ENCODE data around the gene DLEC1.
"Not testable (repeated sequence)": the region's sequence is repeated elsewhere in the genome, so short reads cannot be mapped to it uniquely, and the experiment has no call there.

The DLEC1 gene

DNA sequence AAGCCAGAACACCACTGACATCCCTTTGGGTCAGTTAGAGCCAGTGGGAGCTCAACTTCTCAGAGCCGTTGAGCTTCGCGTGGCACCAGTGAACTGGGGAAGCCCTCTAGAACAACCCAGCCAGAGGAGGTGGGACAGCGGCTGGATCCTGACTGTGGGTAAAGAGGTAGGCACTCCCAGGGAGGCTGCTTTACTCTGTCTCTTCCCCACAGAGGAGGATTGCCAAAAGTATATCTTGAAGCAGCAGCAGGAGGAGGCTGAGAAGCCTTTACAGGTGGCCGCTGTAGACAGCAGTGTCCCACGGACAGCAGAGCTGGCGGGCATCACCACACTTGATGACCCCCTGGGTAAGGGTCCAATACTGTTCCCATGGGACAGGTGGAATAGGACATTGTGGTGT lies 100.6 kb downstream of the DLEC1 start:
- DNase-seq, result peak in 1 of 2 experiments; percentile 22

DNA sequence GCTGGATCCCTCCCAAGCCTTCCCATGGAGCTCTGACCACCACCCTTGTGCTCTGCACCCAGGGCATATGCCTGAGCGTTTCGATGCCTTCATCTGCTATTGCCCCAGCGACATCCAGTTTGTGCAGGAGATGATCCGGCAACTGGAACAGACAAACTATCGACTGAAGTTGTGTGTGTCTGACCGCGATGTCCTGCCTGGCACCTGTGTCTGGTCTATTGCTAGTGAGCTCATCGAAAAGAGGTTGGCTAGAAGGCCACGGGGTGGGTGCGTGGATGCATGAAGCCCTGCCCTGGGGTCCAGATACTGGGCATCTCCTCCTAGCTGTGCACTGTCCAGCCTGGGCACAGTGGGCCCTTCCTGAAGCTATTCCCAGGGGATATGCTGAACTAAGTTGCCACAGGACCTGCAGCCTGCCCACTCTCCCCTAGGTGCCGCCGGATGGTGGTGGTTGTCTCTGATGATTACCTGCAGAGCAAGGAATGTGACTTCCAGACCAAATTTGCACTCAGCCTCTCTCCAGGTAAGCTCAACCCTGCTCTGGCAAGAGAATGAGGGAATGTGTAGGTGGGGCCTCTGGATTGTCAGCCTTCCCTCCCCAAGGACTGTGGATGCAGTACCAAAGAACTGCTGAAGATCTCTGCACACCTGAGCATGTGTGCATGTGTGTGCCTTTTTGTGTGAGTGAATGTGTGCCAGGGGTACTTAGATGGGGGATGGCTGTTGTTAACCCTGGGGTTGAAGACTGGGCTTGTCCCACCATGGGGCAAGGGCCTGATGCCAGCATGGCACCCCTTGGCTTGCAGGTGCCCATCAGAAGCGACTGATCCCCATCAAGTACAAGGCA lies 101.5 kb downstream of the DLEC1 start:
- DNase-seq, result peak in 1 of 2 experiments; percentile 18

- peak in 1 of 2 experiments; percentile 8 for DNase-seq
Measured at GRCh38 chr3:38141173-38141951, 102.4 kb downstream of the DLEC1 start.

DNA sequence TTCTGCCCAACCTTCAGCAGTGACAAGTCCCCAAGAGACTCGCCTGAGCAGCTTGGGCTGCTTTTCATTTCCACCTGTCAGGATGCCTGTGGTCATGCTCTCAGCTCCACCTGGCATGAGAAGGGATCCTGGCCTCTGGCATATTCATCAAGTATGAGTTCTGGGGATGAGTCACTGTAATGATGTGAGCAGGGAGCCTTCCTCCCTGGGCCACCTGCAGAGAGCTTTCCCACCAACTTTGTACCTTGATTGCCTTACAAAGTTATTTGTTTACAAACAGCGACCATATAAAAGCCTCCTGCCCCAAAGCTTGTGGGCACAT lies 102.9 kb downstream of the DLEC1 start:
- DNase-seq, result peak in 1 of 2 experiments; percentile 12

- no peak for DNase-seq
Measured at GRCh38 chr3:38142959-38143358, 104.0 kb downstream of the DLEC1 start.

DNA sequence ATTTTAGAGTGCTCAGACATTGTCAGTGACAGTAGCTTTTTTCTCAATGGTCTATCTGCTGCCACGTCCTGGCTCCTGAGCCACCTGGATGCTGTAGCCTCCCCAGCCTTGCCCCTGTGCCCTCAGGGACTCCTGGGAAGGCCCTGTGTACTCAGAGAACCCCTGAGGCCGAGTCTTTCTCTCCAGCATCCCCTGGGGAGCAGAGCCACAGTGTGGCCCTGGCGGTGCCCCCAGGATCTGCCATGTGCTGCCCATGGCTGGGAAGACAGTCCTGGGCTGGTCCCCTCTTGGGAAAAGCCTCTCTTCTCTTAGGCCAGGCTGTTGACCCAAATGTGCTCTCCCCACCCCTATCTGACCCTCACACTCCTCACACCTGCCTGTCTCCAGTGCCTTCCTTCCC lies 104.5 kb downstream of the DLEC1 start:
- no peak for DNase-seq

- DNase-seq, result no peak
Measured at GRCh38 chr3:38146504-38146903, 107.5 kb downstream of the DLEC1 start.

GRCh38 chr3:38147421-38147820 lies 108.4 kb downstream of the DLEC1 start:
- no peak for DNase-seq

DNA sequence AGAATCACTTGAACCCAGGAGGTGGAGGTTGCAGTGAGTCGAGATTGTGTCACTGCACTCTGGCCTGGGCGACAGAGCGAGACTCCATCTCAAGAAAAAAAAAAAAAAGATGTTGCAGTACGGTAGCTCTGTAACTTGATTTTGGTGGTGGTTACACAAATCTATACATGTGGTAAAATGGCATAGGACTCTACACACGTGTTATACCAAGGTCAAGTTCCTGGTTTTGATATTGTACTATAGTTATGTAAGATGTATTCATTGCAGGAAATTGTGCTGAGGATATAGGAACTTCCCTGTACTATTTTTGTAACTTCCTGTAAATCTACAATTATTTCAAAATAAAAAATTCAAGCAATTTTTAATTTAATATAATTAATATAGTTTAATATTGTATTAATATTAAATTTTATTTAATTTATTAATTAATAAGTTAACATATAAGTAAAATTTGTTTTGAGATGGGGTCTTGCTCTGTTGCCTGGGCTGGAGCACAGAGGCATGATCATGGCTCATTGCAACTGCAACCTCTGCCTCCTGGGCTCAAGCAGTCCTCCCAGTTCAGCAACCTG lies 109.4 kb downstream of the DLEC1 start:
- no peak for DNase-seq

- DNase-seq, result no peak
Measured at GRCh38 chr3:38149708-38150107, 110.7 kb downstream of the DLEC1 start.

- no peak for DNase-seq
Measured at GRCh38 chr3:38150780-38151528, 111.9 kb downstream of the DLEC1 start.

- no peak for DNase-seq
Measured at GRCh38 chr3:38151667-38152265, 112.8 kb downstream of the DLEC1 start.

- DNase-seq, result no peak
Measured at GRCh38 chr3:38152609-38153008, 113.6 kb downstream of the DLEC1 start.

DNA sequence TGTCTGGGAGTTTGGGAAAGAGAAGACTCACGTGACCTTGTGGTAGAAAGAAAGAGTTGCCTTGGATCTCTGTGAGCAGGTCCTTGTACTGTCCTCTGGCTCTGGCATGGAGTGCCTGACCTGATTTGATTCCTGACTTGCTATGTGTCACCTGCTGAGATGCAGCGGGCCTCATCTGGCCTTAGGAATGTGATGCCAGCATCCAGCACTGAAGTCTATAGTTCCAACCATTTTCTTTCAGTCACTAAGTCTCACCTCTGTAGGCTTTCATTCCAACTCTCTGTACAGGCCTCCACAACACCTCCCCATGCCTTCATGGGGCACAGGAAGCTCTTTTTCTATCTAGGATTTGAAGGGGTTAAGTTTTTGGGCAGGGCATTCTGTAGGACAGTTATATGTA lies 114.2 kb downstream of the DLEC1 start:
- DNase-seq, result no peak

DNA sequence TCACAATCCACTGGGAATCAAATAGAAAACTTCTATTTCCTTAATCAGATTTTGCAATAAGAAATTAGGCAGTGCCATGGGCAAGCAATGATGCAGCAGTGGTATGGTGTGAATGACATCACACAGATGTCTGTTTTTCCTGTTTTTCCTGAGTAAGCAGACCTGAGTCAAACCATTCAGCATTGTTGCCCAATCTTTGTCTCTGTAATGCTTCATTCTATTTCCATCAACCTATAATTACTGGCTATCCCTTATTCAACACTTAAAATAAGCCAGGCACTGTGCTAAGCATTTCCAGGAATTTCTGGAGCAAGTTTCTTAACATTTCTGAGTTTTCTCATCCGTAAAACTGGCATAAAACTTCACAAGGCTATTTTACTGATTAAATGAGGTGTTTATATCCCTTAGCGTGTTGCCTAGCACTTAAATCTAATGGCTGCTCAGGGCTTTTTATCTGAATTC lies 115.1 kb downstream of the DLEC1 start:
- no peak for DNase-seq

- DNase-seq, result no peak
Measured at GRCh38 chr3:38154625-38155255, 115.7 kb downstream of the DLEC1 start.

- DNase-seq, result no peak
Measured at GRCh38 chr3:38155825-38156224, 116.8 kb downstream of the DLEC1 start.

- DNase-seq, result no peak
Measured at GRCh38 chr3:38157117-38157516, 118.1 kb downstream of the DLEC1 start.

DNA sequence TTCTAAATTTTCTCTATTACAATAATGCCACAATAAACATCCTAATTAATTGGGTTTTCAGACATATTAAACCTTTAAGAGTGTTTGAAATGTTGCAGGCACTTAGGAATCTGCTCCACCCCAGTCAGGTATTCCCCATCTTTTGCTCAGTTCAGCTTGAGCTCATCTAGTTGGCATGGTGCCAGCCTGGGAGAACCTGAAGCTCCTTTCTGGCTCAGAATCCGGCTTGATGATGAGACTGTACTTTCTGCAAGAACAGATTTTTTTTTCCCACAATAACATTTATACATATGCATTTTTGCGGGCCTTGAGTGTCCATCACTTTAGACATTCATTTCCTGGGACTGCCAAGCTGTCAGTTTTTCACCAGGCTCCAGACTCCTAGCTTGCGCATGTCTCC lies 118.6 kb downstream of the DLEC1 start:
- DNase-seq, result no peak

DNA sequence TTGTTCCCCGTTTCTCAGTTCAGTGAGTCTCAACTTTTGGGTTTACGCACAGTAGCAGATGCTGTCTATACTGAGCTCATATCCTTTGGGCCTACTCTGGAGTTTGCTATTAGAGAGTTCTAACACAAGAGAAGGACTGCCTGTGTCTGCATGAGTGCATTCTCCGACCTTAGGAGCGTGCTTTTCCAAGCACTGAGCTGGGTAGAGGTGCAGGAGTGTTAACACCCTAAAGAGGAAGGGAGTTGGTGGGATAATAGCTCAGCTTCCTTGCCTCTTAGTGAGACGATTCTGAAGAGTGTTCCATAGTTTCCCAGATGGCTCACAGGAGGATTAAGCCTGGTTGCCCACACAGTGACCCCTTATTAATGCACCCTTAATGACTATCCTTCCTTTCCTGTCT lies 119.5 kb downstream of the DLEC1 start:
- no peak for DNase-seq

- not testable (repeated sequence) for DNase-seq
Measured at GRCh38 chr3:38160704-38161103, 121.7 kb downstream of the DLEC1 start.
